Fibroblast of skin of abdomen (primary cell): ENCODE measurements around the gene KRT80.
A peak's percentile ranks its signal among the peaks of the same experiment; 100 is the strongest.

Experiments
- DNase-seq: peaks from one replicate; pipeline ENCODE4 v3.0.0-alpha.2; 2013

Gene KRT80

DNA sequence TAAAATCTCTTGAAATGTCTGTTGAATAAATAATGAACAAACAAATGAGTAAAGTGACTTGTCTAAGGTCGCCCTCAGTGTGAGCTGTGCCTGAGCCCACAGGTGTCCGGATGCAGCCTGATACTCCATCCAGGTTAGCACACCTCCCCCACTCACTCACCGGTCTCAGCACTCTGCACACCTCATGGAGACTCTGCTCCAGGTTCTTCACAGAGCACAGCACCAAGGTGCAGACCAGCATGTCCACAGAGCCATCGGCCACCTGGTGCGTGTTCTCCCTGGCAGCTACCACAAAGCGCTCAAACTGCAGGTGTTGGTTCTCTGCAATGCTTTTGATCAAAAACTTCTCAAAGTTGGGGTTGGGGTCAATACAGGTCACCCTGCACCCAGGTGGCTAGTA lies 37.1 kb upstream of the KRT80 start:
- no peak for DNase-seq

DNA sequence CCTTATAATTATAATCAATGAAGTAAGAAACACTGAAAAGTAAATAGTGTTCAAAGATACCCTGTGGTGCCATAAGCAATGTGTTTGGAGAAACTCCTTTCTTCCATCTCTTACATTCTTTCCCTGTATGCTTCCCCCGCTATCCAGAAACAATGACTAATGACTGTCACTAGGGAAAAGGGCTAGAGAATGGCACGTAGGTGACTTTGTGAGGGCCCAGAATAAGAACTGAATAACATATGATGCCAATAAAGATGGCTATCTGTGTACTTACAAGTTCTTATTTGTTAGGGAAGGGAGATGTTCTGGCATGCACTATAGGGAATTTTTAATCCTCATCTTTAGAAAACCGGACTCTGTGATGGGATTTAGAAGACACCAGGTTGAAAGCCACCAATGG lies 36.6 kb upstream of the KRT80 start:
- DNase-seq, result no peak

DNA sequence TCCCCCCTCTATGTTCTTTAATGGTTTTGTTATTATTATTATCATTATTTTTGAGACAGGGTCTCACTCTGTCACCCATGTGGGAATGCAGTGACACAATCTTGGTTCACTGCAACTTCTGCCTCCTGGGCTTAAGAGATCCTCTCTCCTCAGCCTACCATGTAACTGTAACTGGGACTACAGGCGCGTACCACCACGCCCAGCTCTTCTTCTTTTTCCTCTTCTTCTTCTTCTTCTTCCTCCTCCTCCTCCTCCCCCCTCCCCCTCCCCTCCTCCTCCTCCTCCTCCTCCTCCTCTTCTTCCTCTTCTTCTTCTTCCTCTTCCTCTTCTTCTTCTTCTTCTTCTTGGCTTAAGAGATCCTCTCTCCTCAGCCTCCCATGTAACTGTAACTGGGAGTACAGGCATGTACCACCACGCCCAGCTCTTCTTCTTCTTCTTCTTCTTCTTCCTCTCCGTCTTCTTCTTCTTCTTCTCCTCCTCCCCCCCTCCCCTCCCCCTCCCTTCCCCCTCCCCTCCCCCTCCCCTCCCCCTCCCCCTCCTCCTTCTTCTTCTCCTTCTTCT lies 35.9 kb upstream of the KRT80 start:
- DNase-seq, result no peak

DNA sequence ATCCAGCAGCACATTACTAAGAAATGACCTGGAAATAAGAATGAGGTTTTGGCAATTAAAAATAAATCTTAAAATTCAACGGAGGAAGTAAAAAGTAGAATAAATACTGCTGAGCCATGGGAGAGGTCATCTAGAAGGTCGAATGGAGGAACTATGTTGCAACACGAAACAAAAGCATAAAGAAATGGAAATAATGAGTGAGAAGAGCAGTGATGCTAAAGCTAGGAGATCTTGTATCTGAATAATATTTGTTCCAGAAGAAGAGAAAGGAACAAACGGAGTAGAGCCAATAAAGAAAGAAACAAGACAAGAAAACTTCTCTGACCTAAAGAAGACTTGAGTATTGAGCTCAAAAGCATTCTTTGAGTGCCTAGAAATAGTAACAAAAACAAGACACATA lies 34.6 kb upstream of the KRT80 start:
- no peak for DNase-seq

DNA sequence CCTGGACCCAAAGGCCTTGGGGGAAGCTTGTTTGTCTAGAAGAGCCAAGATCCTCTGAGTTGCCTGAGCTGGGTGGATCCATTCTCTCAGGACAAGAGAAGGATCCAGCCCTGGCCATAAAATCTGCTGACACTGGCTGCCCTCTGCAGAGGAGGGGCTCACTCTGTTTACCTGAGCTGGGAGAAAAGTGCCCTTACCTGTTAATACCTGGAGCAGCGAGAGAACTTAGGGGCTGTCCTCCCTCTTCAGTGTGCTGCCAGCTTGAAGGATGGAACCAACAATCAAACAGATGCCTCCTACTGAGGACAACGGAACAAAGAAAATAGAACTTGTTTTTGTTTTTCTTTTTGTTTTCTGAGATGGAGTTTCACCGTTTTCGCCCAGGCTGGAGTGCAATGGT lies 33.9 kb upstream of the KRT80 start:
- no peak for DNase-seq

DNA sequence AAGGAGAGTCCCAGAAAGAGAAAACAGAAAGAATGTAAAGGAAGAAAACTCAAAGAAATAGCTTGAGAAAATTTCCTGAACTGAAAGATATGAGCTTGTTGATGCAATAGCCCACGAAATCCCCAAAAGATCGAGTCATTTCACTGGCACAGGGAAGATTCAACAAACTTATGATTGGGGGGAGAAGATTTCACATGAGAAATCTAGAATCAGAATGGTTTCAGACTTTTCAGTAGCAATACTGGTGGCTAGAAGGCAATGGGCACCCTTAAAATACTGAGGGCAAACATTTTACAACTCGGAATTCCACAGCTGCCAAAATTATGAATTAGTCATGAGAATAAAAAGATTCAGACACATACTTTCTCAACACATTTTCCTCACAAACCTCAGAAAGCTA lies 32.3 kb upstream of the KRT80 start:
- no peak for DNase-seq

DNA sequence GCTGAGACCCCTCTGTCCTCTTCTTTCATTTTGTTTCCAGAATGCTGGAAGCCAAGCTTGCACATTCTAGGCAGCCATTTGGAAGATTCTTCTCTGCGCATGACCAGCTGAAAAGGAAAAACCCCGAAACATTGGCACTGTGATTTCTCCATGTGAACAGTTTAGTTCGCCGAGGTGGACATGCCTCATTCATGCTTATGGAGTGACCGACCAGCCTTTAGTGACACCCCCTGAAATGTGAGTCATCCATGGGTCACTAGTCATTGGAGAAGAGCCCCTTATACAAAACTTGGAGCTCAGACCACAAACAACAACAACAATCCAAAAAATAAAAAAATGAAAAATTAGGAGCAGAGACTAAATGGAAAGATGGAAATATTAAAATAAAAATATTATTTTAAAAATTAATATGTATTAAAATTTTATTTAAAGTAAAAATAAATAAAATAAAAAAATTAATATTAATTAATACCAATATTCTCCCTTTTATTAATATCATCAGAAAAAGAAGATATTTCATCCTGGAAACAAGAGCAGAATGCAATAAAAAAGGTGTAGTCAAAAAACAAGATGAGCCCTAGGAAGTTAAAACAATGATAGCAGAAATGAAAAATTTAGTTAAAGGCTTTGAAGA lies 31.7 kb upstream of the KRT80 start:
- no peak for DNase-seq

DNA sequence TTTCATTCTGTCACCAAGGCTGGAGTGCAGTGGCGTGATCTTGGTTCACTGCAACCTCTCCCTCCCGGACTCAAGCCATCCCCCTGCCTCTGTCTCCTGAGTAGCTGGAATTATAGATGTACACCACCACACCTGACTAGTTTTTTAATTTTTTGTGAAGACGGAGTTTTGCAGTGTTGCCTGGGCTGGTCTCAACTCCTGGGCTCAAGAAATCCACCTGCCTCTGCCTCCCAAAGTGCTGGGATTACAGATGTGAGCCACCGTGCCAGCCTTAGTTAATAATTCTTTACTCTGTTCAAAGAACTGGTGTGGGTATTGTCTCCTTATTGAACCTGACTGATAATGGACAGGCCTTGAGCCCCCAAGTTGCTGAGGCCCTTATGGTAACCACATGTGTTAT lies 30.9 kb upstream of the KRT80 start:
- no peak for DNase-seq

DNA sequence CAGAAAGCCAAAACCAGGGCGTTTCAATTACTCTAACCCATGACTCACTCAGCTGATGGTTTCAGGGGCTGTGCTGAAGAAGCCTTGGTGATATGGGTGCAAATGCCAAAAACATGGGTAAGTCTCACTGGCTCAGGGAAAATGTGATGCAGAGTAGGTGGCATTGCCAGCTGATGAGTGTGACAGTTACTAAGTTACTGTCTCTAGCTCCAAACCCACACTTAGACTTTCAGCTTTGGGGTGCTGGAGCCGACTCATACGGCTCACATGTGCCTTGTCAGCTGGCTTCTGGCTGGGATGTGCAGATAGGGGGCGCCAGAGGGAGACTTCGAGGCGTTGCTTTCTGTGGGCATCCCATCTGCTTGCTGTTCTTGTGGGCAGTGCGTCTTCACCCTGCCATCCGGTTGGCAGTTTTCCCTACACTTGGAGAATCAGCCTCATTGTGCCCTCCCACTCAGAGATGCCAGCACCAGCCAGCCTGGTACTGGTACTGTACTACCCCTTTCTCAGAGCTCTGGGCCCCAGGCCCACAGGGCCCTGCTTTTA lies 30.2 kb upstream of the KRT80 start:
- DNase-seq, result no peak

DNA sequence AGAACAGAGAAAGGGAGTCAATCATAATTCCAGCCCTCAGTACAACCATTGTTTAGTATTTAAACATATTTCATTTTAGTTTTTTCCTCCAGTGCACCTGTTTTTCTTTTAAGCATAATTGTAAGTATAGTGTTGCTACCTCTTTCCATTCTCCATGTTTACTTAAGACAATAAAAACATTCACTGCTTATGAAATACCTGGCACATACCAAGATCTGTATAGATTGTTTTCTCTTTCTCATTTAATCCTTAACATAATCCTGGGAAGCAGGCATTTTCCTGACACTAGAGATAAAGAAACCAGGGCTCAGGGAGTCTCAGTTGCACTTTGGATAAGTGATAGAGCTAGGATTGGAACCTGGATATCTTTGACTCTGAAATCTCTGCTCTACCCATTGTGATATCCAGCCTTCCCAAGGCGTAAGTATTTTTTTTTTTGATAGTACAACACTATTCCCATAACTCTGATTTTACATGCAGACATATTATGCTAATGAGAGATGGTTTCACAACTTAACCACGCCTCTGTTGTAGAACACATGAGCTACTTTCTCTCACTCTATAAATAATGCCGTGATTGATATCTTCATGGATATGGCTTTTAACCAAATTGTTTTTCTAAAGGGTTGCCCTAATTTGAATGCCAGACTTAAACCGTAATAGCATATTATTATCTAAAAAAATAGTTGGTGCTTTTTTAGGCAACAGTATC lies 29.4 kb upstream of the KRT80 start:
- no peak for DNase-seq

DNA sequence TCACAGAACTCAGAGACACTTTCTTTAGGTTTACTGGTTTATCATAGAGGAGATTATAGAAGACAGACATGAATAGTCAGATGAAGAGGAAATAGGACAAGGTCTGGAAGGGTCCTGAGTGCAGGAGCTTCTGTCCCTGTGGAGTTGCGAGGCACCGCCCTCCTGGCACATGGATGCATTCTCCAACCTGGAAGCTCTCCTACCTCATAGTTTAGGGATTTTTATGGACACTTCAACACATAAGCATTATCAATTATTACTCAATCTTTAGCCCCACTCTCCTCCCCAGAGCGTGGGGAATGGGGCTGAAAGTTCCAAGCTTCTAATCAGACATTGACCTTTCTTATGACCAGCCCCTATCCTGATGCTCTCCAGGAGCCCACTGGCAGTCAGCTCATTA lies 28.7 kb upstream of the KRT80 start:
- no peak for DNase-seq

DNA sequence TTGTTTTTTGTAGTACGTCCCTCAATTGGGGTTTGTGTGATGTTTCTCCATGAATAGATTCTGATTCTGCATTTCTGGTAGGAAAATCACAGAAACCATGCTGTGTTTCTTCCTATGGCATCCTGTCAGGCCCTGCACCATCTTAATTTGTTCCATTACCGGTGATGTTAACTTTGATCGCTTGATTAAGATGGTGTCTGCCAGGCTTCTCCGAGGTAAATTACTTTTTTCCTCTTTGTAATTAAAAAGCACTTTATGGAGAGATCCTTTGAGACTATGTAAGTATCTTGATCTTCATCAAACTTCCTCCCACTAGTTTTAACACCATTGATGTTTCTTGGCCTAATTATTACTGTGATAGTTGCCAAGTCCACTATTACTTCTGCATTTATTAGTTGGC lies 26.2 kb upstream of the KRT80 start:
- no peak for DNase-seq

DNA sequence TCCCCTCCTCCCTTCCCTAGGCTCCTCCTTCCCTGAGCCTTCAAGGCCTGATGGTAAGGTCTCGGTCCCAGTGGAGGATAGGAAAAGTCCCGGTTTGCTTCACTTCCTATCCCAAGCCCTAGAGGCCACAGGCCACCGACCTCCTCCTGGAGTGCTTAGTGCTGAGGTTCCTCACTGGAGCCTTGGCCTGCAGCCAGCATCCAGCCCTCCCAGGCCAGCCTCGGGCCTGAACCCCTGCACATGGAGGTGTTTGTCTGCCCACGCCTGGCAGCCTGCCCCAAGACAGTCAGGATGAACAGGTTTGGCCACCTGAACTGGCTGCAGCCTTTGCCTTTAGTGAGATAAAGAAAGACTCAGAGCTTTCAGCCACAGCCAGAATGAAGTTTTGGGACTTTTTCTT lies 25.4 kb upstream of the KRT80 start:
- DNase-seq, result no peak

DNA sequence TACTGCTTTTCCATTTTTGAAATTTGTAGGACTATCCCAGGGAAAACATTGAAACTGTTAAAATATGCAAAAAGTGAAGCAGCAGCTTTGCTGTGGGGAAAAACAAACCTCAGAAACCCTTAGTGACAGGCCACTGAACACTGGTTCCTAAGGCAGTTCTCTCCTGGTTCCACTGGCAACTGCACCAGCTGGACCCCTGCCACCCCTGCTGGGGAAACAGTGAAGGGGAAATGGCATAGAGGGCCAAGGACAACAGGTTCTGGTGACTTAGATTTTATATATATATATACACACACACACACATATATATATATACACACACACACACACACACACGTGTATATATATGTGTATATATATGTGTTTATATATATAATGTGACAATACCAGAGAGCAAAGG lies 25.0 kb upstream of the KRT80 start:
- no peak for DNase-seq

DNA sequence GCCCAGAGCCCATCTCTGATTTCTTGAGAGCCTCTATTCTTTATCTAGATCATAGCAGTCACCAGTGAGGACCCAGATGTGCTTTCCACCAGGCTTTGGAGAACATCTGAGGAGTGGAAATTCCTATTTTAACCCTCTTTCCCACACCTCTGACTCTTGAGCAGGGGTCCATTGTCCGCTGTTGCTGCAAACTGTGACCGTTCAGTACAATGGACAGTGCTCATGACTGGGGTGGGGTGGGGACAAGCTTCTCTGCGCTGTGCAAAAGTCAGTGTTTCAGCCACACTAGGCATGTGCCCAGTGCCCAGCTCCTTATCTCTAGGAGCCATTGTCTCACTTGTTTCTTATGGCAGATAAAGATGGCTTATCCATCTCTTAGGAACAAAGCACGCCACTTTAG lies 24.3 kb upstream of the KRT80 start:
- no peak for DNase-seq

DNA sequence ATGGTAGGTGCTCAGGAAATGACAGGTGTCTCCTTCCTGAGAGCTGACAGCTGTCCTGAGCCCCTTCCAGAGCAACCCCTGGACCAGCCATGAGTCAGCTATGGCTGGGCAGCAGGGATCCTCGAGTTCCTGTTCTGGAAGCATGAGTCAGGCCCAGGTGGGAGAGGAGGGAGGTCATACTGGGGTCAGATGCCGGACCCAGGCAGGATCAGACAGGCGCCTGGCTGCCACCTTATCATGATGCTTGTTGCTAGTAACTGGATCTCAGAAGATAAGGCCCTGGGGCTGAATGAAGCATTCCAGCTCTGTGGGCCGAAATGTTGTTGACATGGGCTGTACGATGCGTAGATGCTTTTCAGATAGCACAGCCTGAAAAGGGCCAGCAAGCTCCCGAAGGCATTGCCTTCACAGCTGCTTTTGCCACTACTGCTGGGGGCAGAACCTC lies 23.8 kb upstream of the KRT80 start:
- DNase-seq, result no peak

DNA sequence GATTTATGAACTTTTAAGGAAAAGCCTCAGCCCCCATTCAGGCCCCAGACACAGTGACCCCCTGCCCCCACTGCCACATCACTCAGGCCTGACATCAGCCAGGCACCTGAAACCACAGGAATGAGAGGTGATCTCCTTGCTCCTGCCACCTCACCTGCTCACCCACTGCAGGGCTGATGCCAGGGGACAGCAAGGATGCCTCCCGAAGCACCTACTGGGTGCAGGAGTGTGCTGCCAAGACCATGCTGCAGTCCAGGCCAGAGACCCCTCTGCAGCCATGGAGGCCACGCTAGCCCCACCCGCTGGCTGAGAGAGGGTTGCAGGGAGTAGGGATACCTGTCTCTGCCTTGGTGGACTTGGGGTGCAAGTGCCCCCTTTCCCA lies 22.6 kb upstream of the KRT80 start:
- no peak for DNase-seq

DNA sequence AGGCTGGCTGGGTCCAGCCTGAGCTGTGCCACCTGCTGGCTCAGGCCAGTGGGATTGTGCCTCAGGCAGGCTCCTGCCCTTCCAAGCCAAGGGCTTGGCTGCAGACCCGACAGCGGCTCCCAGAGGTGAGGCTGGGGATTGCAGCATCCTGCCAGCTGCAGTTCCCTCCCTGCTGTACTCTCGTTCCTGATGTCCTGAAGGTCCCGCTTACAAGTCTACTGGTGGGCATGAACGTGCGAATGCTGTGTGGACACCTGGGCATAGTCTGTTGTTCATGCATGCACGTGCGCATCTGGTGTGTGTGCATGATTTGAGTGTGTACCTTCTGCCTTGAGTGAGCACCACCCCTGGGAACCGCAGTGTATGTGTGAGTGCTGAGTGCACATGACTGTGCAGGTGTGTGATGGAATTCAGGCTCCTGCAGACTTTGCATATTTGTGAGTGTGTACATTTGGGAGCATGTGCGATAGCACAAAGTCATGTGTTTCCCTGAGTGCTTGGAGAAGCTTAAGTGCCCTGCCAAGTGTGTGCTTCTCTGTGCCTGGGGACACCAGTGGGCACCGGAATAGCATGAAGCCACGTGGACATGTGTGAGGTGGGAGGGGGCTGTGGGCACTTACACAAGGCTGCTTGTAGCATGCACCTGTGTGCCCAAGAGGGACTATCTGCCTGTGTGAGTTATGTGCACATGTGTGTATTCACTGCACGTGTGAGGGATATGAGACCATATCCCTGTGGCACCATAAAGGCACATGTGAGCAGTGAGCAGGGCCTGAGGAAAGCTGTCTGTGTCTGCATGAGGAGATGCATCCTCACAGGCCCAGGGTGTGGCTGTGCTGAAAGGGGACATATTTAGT lies 22.0 kb upstream of the KRT80 start:
- DNase-seq, result peak; percentile 68

DNA sequence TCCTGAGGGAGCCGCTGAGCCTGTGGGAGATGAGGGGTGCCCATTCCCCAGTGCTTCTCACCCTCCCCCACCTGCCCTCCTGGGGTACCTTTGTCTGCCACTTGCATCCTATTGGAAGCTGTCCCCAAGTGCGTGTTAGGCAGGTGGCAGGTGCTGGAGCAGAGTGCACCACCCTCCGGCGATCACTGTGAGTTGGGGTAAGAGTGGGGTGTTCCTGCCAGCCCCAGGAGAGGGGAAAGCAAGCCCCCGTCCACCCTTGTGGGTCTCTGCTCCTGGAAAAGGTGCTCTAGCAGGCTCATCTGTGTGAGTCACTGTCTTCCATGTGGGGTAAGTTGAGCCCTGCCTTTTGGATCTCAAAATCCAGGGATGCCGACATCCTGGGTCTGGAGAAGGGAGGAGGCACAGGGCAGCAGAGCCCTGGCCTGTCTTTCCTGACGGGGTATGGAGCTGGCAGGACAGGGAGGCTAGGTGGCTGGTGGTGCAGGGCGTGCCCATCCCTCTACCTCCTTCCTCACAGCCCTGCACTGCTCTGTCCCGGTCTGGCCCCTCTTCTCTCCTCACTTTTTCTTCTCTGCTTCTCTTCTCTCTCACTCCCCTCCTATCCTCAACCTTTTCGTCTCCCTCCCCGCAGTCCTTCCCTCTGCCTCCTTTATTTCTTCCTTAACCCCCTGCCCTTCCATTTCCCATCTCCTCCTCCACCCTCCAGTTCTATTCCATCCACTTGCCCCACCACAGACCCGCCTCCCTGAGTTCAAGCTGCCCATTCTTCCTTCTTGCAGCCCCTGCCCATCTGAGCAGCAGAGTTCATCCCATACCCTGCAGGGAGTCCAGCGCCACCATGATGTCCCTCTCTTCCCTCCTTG lies 21.1 kb upstream of the KRT80 start:
- no peak for DNase-seq

DNA sequence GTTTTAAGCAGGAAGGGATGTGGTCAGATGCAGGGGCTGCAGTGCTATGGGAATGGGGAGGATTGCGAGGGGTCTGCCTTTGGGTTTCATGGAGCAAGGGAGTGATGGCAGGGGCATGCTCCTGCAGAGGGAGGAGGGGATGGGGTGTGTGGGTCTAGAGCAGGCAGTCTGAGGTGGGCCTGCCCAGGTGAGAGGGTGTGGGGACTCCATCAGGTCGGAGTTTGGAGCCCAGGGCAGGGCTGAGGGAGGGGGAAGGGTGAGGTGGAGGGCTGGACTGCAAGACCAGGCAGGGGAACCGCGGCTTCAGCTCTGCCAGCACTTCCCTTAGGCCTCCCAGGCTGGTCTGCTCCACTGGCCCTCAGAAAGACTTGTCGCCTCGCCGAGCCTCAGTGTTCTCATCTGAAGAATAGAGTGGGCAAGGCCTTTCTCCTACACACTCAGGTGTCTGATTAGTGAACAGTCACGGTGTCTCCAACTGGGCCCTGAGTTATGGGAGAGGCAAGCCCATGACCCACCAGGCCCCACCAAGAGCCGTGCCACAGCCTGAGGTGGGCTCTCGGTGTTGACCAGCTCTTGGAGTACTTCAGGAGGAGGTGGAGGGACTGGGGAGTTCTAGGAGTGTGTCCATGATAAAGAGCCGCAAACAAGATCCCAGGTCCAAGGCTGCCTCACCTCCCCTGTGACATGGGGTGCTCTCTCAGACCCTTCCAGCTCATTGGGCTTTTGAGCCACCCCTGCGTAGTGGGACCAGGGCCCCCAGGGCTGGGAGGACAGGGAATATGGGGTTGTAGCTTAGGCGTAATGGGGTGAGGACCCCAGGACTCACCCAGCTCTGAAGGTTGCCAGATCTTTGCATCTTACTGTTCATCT lies 20.1 kb upstream of the KRT80 start:
- DNase-seq, result no peak
